Measurements from ENCODE around the gene ZFP90.

Gene ZFP90

GRCh38 chr16:68510775-68511174, 28.3 kb upstream of the ZFP90 start:
- no peak overlapping the region for H3K4me3 ChIP-seq (ENCODE audit: low read length in 2 of 2)
- no CpG with 5 or more reads among the region's 3 CpGs for WGBS, 2 donors (ENCODE audit: extremely low coverage in 2 of 2, insufficient read length in 2 of 2, insufficient replicate concordance in 1 of 2)

GRCh38 chr16:68512183-68512582, 26.9 kb upstream of the ZFP90 start:
- Histone ChIP-seq H3K9ac (ENCODE audit: low read depth, low read length, poor library complexity) (no peak overlapping the region), H4K8ac (ENCODE audit: low read depth, low read length) (peak overlapping the region; percentile 96), H3K9me3 (replicated peaks in 1 of 2; ENCODE audit: control insufficient read depth in 2 of 2, insufficient read depth in 1 of 2, low read depth in 1 of 2, low read length in 2 of 2) (no peaks in the 10 kb centered on the region), H3K36me3 (replicated peaks in 1 of 2; ENCODE audit: control insufficient read depth in 2 of 2, insufficient read depth in 2 of 2, low read length in 2 of 2) (no peaks in the 10 kb centered on the region), H2BK120ac (ENCODE audit: low read depth, low read length) (peak overlapping the region; percentile 72), H3K14ac (ENCODE audit: low read length) (no peak overlapping the region), H2AFZ (ENCODE audit: low read length) (no peak overlapping the region), H3K18ac (ENCODE audit: low read length) (no peak overlapping the region), H3K4me1 (ENCODE audit: control insufficient read depth in 2 of 2, insufficient read depth in 1 of 2, low read depth in 1 of 2, low read length in 2 of 2) (peaks cover 0 to 3% of the 10 kb centered on the region in 2 donors), H3K4me3 (ENCODE audit: low read length in 2 of 2) (no peak overlapping the region), H3K27me3 (ENCODE audit: control insufficient read depth in 3 of 3, insufficient read depth in 3 of 3, low read depth in 1 of 3, low read length in 3 of 3) (peaks cover 0 to 17% (median 0%) of the 10 kb centered on the region in 3 experiments), H3K4me2 (ENCODE audit: insufficient read depth, low read length, poor library complexity, severe bottlenecking) (no peak overlapping the region), H3K27ac (replicated peaks; ENCODE audit: low read length) (no peak overlapping the region), H4K91ac (ENCODE audit: low read depth, low read length, poor library complexity) (no peak overlapping the region), H3K79me1 (ENCODE audit: low read depth, low read length) (peaks cover 2% of the 10 kb centered on the region), H2BK12ac (ENCODE audit: low read length) (no peak overlapping the region), H2BK5ac (ENCODE audit: low read length) (no peak overlapping the region), H2BK15ac (ENCODE audit: low read length) (no peak overlapping the region), H2AK5ac (ENCODE audit: low read depth, low read length) (no peak overlapping the region), H3K23ac (ENCODE audit: low read depth, low read length, poor library complexity) (no peak overlapping the region), H3K4ac (ENCODE audit: low read length) (no peak overlapping the region)
- no peak for DNase-seq (ENCODE audit: low spot score)
- WGBS, 2 donors (ENCODE audit: extremely low coverage in 2 of 2, insufficient read length in 2 of 2, insufficient replicate concordance in 1 of 2) = no CpG with 5 or more reads among the region's 8 CpGs

More at GRCh38 chr16:68510775-68511174, 28.3 kb upstream of the ZFP90 start:
- Histone ChIP-seq H3K4ac (ENCODE audit: low read length) (no peak overlapping the region), H4K91ac (ENCODE audit: low read depth, low read length, poor library complexity) (no peak overlapping the region), H2AFZ (ENCODE audit: low read length) (no peak overlapping the region), H3K9me3 (replicated peaks in 1 of 2; ENCODE audit: control insufficient read depth in 2 of 2, insufficient read depth in 1 of 2, low read depth in 1 of 2, low read length in 2 of 2) (no peaks in the 10 kb centered on the region), H3K36me3 (replicated peaks in 1 of 2; ENCODE audit: control insufficient read depth in 2 of 2, insufficient read depth in 2 of 2, low read length in 2 of 2) (no peaks in the 10 kb centered on the region), H3K23ac (ENCODE audit: low read depth, low read length, poor library complexity) (no peak overlapping the region), H2BK5ac (ENCODE audit: low read length) (no peak overlapping the region), H3K4me2 (ENCODE audit: insufficient read depth, low read length, poor library complexity, severe bottlenecking) (no peak overlapping the region), H2BK12ac (ENCODE audit: low read length) (no peak overlapping the region), H3K27ac (replicated peaks; ENCODE audit: low read length) (no peak overlapping the region), H3K79me1 (ENCODE audit: low read depth, low read length) (peaks cover 2% of the 10 kb centered on the region), H2BK120ac (ENCODE audit: low read depth, low read length) (no peak overlapping the region), H2BK15ac (ENCODE audit: low read length) (no peak overlapping the region), H3K9ac (ENCODE audit: low read depth, low read length, poor library complexity) (no peak overlapping the region), H3K27me3 (ENCODE audit: control insufficient read depth in 3 of 3, insufficient read depth in 3 of 3, low read depth in 1 of 3, low read length in 3 of 3) (peaks cover 0 to 27% (median 0%) of the 10 kb centered on the region in 3 experiments), H2AK5ac (ENCODE audit: low read depth, low read length) (no peak overlapping the region), H3K18ac (ENCODE audit: low read length) (no peak overlapping the region), H3K4me1 (ENCODE audit: control insufficient read depth in 2 of 2, insufficient read depth in 1 of 2, low read depth in 1 of 2, low read length in 2 of 2) (peaks cover 0 to 3% of the 10 kb centered on the region in 2 donors), H4K8ac (ENCODE audit: low read depth, low read length) (no peak overlapping the region), H3K14ac (ENCODE audit: low read length) (no peak overlapping the region)
- no peak for DNase-seq (ENCODE audit: low spot score)

- Histone ChIP-seq H2BK5ac (ENCODE audit: low read length) (no peak overlapping the region), H3K4me2 (ENCODE audit: insufficient read depth, low read length, poor library complexity, severe bottlenecking) (no peak overlapping the region)
Observed at GRCh38 chr16:68512742-68513141, 26.3 kb upstream of the ZFP90 start.

GRCh38 chr16:68514511-68514910, 24.6 kb upstream of the ZFP90 start:
- Histone ChIP-seq H3K9me3 (replicated peaks in 1 of 2; ENCODE audit: control insufficient read depth in 2 of 2, insufficient read depth in 1 of 2, low read depth in 1 of 2, low read length in 2 of 2) (no peaks in the 10 kb centered on the region), H2BK15ac (ENCODE audit: low read length) (peak overlapping the region; percentile 63), H3K36me3 (replicated peaks in 1 of 2; ENCODE audit: control insufficient read depth in 2 of 2, insufficient read depth in 2 of 2, low read length in 2 of 2) (no peaks in the 10 kb centered on the region), H2BK5ac (ENCODE audit: low read length) (no peak overlapping the region), H3K4me1 (ENCODE audit: control insufficient read depth in 2 of 2, insufficient read depth in 1 of 2, low read depth in 1 of 2, low read length in 2 of 2) (peaks cover 0 to 3% of the 10 kb centered on the region in 2 donors), H2AK5ac (ENCODE audit: low read depth, low read length) (no peak overlapping the region), H4K91ac (ENCODE audit: low read depth, low read length, poor library complexity) (no peak overlapping the region), H3K14ac (ENCODE audit: low read length) (no peak overlapping the region), H3K9ac (ENCODE audit: low read depth, low read length, poor library complexity) (no peak overlapping the region), H2BK12ac (ENCODE audit: low read length) (no peak overlapping the region), H3K27ac (replicated peaks; ENCODE audit: low read length) (no peak overlapping the region), H2AFZ (ENCODE audit: low read length) (no peak overlapping the region), H3K4me3 (ENCODE audit: low read length in 2 of 2) (no peak overlapping the region), H3K23ac (ENCODE audit: low read depth, low read length, poor library complexity) (no peak overlapping the region), H3K4ac (ENCODE audit: low read length) (no peak overlapping the region), H3K79me1 (ENCODE audit: low read depth, low read length) (no peaks in the 10 kb centered on the region), H3K18ac (ENCODE audit: low read length) (peak overlapping the region; percentile 29), H3K27me3 (ENCODE audit: control insufficient read depth in 3 of 3, insufficient read depth in 3 of 3, low read depth in 1 of 3, low read length in 3 of 3) (peaks cover 0 to 6% (median 0%) of the 10 kb centered on the region in 3 experiments), H4K8ac (ENCODE audit: low read depth, low read length) (peak overlapping the region; percentile 26), H3K4me2 (ENCODE audit: insufficient read depth, low read length, poor library complexity, severe bottlenecking) (no peak overlapping the region), H2BK120ac (ENCODE audit: low read depth, low read length) (no peak overlapping the region)
- DNase-seq (ENCODE audit: low spot score) = no peak
- WGBS, 2 donors (ENCODE audit: extremely low coverage in 2 of 2, insufficient read length in 2 of 2, insufficient replicate concordance in 1 of 2) = no CpG with 5 or more reads among the region's 3 CpGs

More at GRCh38 chr16:68512742-68513141, 26.3 kb upstream of the ZFP90 start:
- no peak overlapping the region for H3K18ac ChIP-seq (ENCODE audit: low read length)
- no peak overlapping the region for H2AFZ ChIP-seq (ENCODE audit: low read length)
- H4K8ac ChIP-seq (ENCODE audit: low read depth, low read length) = no peak overlapping the region
- H3K79me1 ChIP-seq (ENCODE audit: low read depth, low read length) = peaks cover 2% of the 10 kb centered on the region
- no peak overlapping the region for H2BK15ac ChIP-seq (ENCODE audit: low read length)
- no peak overlapping the region for H3K4me3 ChIP-seq (ENCODE audit: low read length in 2 of 2)
- no peak overlapping the region for H3K14ac ChIP-seq (ENCODE audit: low read length)
- H3K9ac ChIP-seq (ENCODE audit: low read depth, low read length, poor library complexity) = no peak overlapping the region
- no peak overlapping the region for H3K4ac ChIP-seq (ENCODE audit: low read length)
- H2BK12ac ChIP-seq (ENCODE audit: low read length) = no peak overlapping the region
- H3K4me1 ChIP-seq (ENCODE audit: control insufficient read depth in 2 of 2, insufficient read depth in 1 of 2, low read depth in 1 of 2, low read length in 2 of 2) = peaks cover 0 to 3% of the 10 kb centered on the region in 2 donors
- peaks cover 0 to 14% (median 0%) of the 10 kb centered on the region in 3 experiments for H3K27me3 ChIP-seq (ENCODE audit: control insufficient read depth in 3 of 3, insufficient read depth in 3 of 3, low read depth in 1 of 3, low read length in 3 of 3)
- H4K91ac ChIP-seq (ENCODE audit: low read depth, low read length, poor library complexity) = no peak overlapping the region
- H3K23ac ChIP-seq (ENCODE audit: low read depth, low read length, poor library complexity) = no peak overlapping the region
- H3K27ac ChIP-seq (replicated peaks; ENCODE audit: low read length) = no peak overlapping the region
- no peak for DNase-seq (ENCODE audit: low spot score)
- H2AK5ac ChIP-seq (ENCODE audit: low read depth, low read length) = no peak overlapping the region
- no peaks in the 10 kb centered on the region for H3K9me3 ChIP-seq (replicated peaks in 1 of 2; ENCODE audit: control insufficient read depth in 2 of 2, insufficient read depth in 1 of 2, low read depth in 1 of 2, low read length in 2 of 2)
- WGBS, 2 donors (ENCODE audit: extremely low coverage in 2 of 2, insufficient read length in 2 of 2, insufficient replicate concordance in 1 of 2) = no CpG with 5 or more reads among the region's 1 CpG
- no peaks in the 10 kb centered on the region for H3K36me3 ChIP-seq (replicated peaks in 1 of 2; ENCODE audit: control insufficient read depth in 2 of 2, insufficient read depth in 2 of 2, low read length in 2 of 2)
- H2BK120ac ChIP-seq (ENCODE audit: low read depth, low read length) = no peak overlapping the region

Data from neuronal stem cell (in vitro differentiated cells).